MCF 10A (cell line): ENCODE measurements around the gene UGT1A10. TPM values are rescaled to one million over a fixed set of nuclear protein-coding genes. Genes with fewer than 3 reads are reported as not detected.

ENCODE experiments used
- BruUV-seq: library from RNA; stranded (reverse); fragments of 400-500 nt; replicated peaks from 2 replicates; lab custom pipeline; 2021; lab: Mats Ljungman, UMichigan
- CTCF ChIA-PET: fragments of 300-600 bp; sonication (Branson Sonifier 250); formaldehyde crosslinking; extraction: SDS; loops from one replicate; lab custom pipeline; 2021; ENCODE audit warnings: antibody characterized with exemption, inconsistent platforms; lab: Yijun Ruan, JAX
- POLR2A ChIA-PET: fragments of 300-600, 350-650 bp; sonication (Branson Sonifier 250); formaldehyde crosslinking; extraction: SDS; loops from one replicate; lab custom pipeline; 2020; ENCODE audit warnings: antibody characterized with exemption, inconsistent platforms; lab: Yijun Ruan, JAX
- DNase-seq: peaks from one replicate; pipeline ENCODE4 v3.0.0-alpha.2; 2018; ENCODE audit not compliant: unreplicated experiment
- H3K27ac Mint-ChIP-seq: one replicate; pipeline ENCODE4 v1.8.0; 2022; ENCODE audit warnings: mild to moderate bottlenecking, low read depth, mixed read lengths; ENCODE audit not compliant: unreplicated experiment
- H3K27me3 Mint-ChIP-seq: one replicate; pipeline ENCODE4 v1.8.0; 2022; ENCODE audit warnings: mixed read lengths; ENCODE audit not compliant: insufficient read depth, unreplicated experiment
- H3K36me3 Mint-ChIP-seq: one replicate; pipeline ENCODE4 v1.8.0; 2022; ENCODE audit warnings: mild to moderate bottlenecking, moderate library complexity, mixed read lengths; ENCODE audit not compliant: insufficient read depth, unreplicated experiment
- H3K4me1 Mint-ChIP-seq: one replicate; pipeline ENCODE4 v1.8.0; 2022; ENCODE audit warnings: mixed read lengths; ENCODE audit not compliant: insufficient read depth, unreplicated experiment
- H3K4me3 Mint-ChIP-seq: one replicate; pipeline ENCODE4 v1.8.0; 2022; ENCODE audit warnings: mild to moderate bottlenecking, moderate library complexity, mixed read lengths; ENCODE audit not compliant: unreplicated experiment
- H3K9me3 Mint-ChIP-seq: one replicate; pipeline ENCODE4 v1.8.0; 2022; ENCODE audit warnings: mixed read lengths; ENCODE audit not compliant: unreplicated experiment
- intact Hi-C: fragments of 100-400 bp; cut with micrococcal nuclease; formaldehyde crosslinking; loops from 2 replicates; pipeline ENCODE4 v1.14.1; 2022
- total RNA-seq: library from RNA; stranded (reverse); gene quantifications from 2 replicates; pipeline ENCODE4 v1.2.3, GENCODE V29; 2022
- TF ChIP-seq, protein P1 (sequence below): fragments of 200-600 bp; IDR thresholded peaks from one replicate; pipeline ENCODE4 v1.8.0; 2022; ENCODE audit warnings: antibody characterized with exemption, mild to moderate bottlenecking; ENCODE audit not compliant: unreplicated experiment

UGT1A10 gene
- total RNA-seq, 1 experiment from 2014 or later = not detected

DNA sequence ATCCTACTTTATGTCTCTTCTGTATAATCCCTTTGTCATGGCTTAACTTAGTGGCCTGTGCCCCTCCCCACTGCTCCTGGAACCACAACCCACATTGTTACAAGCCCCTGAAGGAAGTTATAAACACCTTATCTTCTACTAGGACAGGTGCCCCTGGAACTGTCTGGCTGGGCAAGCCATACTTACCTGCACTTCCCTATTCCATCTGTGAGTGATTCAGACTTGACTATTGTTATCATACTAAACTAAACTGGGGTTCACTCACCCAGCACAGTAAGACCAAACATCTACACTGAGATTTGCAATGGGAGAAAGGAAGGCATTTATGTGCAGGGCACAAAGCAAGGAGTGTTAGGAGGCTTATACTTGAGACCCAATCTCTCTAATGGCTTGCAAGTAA, 52.8 kb downstream of the UGT1A10 start:
- POLR2A ChIA-PET = interaction anchor here (0.5 to 4.6 kb wide), 6 partner anchors 9 to 197 kb away, joined by 3 to 91 read pairs (median 11); partner anchors contain the start of gene USP40
- no peaks in the 10 kb centered on the region for H3K9me3 Mint-ChIP-seq
- peak overlapping the region; percentile 21 for H3K27ac Mint-ChIP-seq
- H3K27me3 Mint-ChIP-seq = no peaks in the 10 kb centered on the region
- no peak overlapping the region for H3K4me3 Mint-ChIP-seq
- DNase-seq = no peak
- H3K4me1 Mint-ChIP-seq = peaks cover 30% of the 10 kb centered on the region
- H3K36me3 Mint-ChIP-seq = no peaks in the 10 kb centered on the region
- TF ChIP-seq, protein P1, sequence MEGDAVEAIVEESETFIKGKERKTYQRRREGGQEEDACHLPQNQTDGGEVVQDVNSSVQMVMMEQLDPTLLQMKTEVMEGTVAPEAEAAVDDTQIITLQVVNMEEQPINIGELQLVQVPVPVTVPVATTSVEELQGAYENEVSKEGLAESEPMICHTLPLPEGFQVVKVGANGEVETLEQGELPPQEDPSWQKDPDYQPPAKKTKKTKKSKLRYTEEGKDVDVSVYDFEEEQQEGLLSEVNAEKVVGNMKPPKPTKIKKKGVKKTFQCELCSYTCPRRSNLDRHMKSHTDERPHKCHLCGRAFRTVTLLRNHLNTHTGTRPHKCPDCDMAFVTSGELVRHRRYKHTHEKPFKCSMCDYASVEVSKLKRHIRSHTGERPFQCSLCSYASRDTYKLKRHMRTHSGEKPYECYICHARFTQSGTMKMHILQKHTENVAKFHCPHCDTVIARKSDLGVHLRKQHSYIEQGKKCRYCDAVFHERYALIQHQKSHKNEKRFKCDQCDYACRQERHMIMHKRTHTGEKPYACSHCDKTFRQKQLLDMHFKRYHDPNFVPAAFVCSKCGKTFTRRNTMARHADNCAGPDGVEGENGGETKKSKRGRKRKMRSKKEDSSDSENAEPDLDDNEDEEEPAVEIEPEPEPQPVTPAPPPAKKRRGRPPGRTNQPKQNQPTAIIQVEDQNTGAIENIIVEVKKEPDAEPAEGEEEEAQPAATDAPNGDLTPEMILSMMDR = no peak
- CTCF ChIA-PET = no interaction called here
- BruUV-seq = no TSS peak
- intact Hi-C loops = no loop called here

DNA sequence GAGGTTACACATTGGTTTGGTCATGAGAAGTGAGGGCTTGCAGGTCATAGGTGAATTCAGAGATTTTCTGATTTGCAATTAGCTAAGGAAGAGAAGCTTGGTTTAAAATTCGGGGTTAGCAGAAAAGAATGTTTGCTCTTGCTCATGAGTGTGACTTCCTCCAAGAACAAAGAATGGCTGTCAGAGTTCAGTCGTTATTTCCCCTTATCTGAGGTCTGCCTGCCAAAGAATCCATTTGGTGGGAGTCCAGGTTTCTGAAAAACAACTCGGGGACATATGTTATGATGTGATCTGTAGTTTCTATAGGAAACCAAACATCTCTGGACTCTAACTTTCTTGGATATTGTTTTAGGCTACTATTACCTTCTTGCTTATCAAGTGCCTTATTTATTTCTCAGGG, 53.3 kb downstream of the UGT1A10 start:
- Mint-ChIP-seq H3K4me3 (no peak overlapping the region), H3K9me3 (no peaks in the 10 kb centered on the region), H3K27me3 (no peaks in the 10 kb centered on the region), H3K36me3 (no peaks in the 10 kb centered on the region), H3K27ac (peak overlapping the region; percentile 21), H3K4me1 (peaks cover 30% of the 10 kb centered on the region)
- ChIA-PET POLR2A (interaction anchor here (2.1 to 4.6 kb wide), 7 partner anchors 8 to 201 kb away, joined by 6 to 91 read pairs (median 16); partner anchors contain the start of genes UGT1A7 and USP40), CTCF (interaction anchor here (4.1 kb wide), 1 partner anchor 22 kb away, joined by 18 read pairs; the partner anchor contains the start of gene UGT1A5)
- intact Hi-C loops = no loop called here
- TF ChIP-seq, protein P1 = no peak
- no peak for DNase-seq
- no TSS peak for BruUV-seq

DNA sequence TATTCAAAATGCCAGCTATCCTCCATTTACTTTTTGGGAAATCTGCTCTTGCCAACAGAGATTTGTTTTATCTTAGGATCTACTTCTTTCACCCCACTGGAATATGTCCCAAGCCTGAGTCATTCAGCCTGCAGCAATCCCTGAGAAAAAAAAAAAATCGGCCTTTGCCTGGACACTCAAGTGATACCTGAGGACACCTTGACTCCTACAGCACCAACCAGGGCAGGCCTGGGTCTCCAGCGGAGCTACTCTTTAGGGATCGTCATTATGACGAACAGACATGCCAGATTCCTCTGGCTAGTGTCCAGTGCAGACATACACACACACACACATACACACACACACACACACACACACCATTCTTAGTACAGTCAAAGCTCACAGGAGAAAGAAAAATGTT, 54.2 kb downstream of the UGT1A10 start:
- DNase-seq = peak; percentile 95
- ChIA-PET CTCF (interaction anchor here (4.1 kb wide), 1 partner anchor 21 kb away, joined by 18 read pairs; the partner anchor contains the start of gene UGT1A5), POLR2A (interaction anchor here (0.6 to 4.6 kb wide), 21 partner anchors 9 to 824 kb away, joined by 3 to 91 read pairs (median 5); partner anchors contain the start of genes UGT1A5, UGT1A7 and USP40)
- Mint-ChIP-seq H3K4me3 (no peak overlapping the region), H3K27me3 (no peaks in the 10 kb centered on the region), H3K9me3 (no peaks in the 10 kb centered on the region), H3K36me3 (no peaks in the 10 kb centered on the region), H3K27ac (peak overlapping the region; percentile 86), H3K4me1 (peaks cover 30% of the 10 kb centered on the region)
- intact Hi-C loops = no loop called here
- TF ChIP-seq, protein P1 = no peak
- BruUV-seq = no TSS peak

DNA sequence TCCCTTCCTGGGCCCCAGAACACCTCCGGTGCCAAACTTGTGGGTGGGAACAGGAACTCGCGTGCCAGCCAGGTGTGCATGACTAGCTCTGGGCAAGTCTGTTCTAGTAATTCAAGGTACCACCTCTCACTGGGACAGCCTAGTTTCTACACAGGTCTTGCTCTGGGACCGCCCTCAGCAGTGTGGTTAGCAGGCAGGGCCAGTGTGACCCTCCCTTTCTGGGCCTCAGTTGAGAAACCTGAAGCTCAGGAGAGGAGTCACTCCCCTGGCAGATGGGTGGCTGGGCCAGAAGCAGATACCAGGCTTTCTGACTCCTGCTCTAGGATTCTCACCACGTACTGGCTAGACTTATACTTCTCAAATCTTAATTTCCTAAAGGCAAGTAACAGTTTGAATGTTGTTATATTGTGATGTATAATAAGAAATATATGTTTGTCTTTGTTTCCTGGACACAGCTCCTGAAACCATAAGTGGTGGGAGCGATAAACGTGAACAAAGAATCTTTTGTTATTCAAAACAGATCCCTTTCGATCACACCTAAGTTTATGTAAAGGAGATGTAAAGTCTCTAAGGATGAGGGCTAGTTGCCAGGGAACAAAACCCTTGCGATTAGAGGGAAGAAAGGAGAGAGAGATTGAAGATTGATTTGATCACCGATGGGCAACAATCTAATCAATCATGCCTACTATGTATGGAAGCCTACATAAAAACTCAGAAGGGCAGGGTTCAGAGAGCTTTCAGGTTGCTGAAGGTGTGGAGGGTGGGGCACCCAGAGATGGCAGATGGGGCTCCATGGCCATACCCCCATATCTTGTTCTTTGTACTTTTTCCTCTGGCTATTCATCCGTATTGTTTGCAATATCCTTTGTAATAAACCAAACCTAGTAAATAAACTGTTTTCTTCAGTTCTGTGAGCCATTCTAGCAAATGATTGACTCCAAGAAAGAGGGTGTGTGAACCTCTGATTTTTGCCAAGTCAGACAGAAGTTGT, 55.5 kb downstream of the UGT1A10 start:
- no peaks in the 10 kb centered on the region for H3K27me3 Mint-ChIP-seq
- TSS peak; percentile 75 for BruUV-seq
- peak; percentile 98 for DNase-seq
- H3K4me1 Mint-ChIP-seq = peaks cover 30% of the 10 kb centered on the region
- intact Hi-C loops = no loop called here
- TF ChIP-seq, protein P1 = no peak
- ChIA-PET CTCF (interaction anchor here (0.6 to 4.1 kb wide), 3 partner anchors 20 to 805 kb away, joined by 3 to 18 read pairs (median 3); partner anchors contain the start of genes ARL4C and UGT1A5), POLR2A (interaction anchor here (0.7 to 4.6 kb wide), 15 partner anchors 8 to 268 kb away, joined by 3 to 91 read pairs (median 10); partner anchors contain the start of genes UGT1A7 and USP40)
- H3K27ac Mint-ChIP-seq = peak overlapping the region; percentile 86
- no peaks in the 10 kb centered on the region for H3K36me3 Mint-ChIP-seq
- peak overlapping the region; percentile 56 for H3K4me3 Mint-ChIP-seq
- no peaks in the 10 kb centered on the region for H3K9me3 Mint-ChIP-seq
